ENCODE measurements around the gene SLC18B1.

SLC18B1 gene

DNA sequence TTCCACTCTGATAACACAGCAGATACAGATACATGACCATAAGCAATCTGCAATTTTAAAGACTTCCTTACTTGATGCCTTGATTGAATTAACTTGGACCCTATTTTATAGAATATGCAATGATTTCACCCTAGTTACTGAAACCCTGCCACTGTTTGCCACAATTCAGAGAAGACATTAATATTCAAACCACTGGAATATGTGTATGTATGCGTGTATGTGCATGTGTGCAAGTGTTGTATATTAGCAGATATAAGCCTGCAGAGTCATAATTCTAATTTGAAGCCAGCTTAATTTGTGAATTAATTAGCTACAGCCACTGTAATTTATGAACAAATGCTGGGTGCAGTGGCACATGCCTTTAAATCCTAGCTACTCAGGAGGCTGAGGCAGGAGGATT lies 50.0 kb downstream of the SLC18B1 start:
- no peak for DNase-seq (ENCODE audit: extremely low read depth in 1 of 2, low read depth in 1 of 2)

GRCh38 chr6:132746048-132746447 lies 52.4 kb downstream of the SLC18B1 start:
- DNase-seq (ENCODE audit: extremely low read depth in 1 of 2, low read depth in 1 of 2): no peak

DNA sequence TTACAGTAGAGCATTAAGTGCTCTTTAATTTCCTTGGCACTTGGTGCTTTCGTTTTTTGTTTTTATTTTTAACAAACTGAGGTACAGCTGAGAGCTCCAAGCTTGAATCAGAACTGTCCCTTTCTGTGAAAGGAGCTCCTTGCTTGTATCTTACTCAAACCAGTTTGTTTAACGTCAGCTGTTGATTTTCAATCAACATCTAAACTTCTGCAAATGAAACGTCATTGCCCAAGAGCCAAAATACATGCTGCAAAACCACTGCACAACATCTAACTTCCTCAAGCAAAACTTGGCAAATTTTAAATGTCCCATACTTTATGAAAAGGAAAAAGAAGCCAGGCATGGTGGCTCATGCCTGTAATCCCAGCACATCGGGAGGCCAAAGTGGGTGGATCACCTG lies 55.9 kb downstream of the SLC18B1 start:
- DNase-seq (ENCODE audit: extremely low read depth in 1 of 2, low read depth in 1 of 2): no peak

DNA sequence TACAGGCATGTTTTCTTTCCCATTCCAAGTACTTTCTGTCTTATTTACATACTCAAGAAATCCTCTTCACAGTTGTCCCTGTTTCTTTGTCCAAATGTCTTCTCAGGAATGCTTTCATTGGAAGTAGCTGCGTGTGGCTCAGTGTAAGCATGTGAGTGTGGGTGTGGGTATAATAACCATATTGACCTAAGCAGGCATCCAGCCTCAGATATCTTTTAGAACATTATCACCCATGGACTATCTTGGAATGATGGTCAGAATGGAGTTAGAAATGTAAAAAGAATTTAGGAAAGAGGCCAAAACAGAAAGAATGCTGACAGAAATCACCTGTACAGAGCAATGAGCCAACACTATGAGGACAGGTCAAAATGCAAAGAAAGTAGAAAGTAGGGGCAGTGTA lies 57.2 kb downstream of the SLC18B1 start:
- no peak for DNase-seq (ENCODE audit: extremely low read depth in 1 of 2, low read depth in 1 of 2)

- DNase-seq (ENCODE audit: extremely low read depth in 1 of 2, low read depth in 1 of 2): no peak
Observed at GRCh38 chr6:132736239-132736638, 62.2 kb downstream of the SLC18B1 start.

- DNase-seq (ENCODE audit: extremely low read depth in 1 of 2, low read depth in 1 of 2): no peak
Observed at GRCh38 chr6:132734694-132735236, 63.7 kb downstream of the SLC18B1 start.

DNA sequence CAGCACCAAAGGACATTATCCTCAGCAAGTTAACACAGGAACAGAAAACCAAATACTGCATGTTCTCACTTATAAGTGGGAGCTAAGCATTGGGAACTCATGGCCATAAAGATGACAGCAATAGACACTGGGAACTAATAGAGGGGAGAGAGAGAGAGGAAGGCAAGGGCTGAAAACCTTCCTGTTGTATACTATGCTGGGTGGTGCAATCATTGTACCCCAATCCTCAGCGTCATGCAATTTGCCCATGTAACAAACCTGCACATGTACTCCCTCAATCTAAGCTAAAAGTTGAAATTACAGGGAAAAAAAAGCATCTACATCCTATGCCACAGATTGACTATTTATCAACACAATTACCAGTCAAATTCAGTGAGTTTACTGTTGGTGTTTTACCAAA lies 64.6 kb downstream of the SLC18B1 start:
- DNase-seq (ENCODE audit: extremely low read depth in 1 of 2, low read depth in 1 of 2): no peak

- no peak for DNase-seq (ENCODE audit: extremely low read depth in 1 of 2, low read depth in 1 of 2)
Observed at GRCh38 chr6:132733283-132733682, 65.2 kb downstream of the SLC18B1 start.

- DNase-seq (ENCODE audit: extremely low read depth in 1 of 2, low read depth in 1 of 2): no peak
Observed at GRCh38 chr6:132731086-132731485, 67.4 kb downstream of the SLC18B1 start.

DNA sequence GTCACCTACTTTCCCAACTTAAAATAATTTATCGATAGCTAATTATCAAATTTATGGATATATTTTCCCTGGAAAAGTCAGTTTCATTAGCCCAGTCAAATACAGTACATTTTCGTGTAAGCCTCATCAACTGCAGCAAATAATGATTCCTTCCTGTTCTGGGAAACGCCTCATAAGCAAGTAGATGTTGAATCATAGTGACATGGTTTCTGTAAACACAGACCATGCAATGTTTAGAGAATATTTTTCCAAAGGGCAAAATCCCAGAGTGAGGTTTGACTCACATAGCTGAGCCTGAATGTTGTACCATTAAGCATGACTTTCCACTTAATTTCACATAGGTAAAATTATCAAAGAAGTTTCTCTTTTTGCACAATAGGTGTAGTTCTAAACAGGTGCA lies 67.9 kb downstream of the SLC18B1 start:
- DNase-seq (ENCODE audit: extremely low read depth in 1 of 2, low read depth in 1 of 2): no peak

- no peak for DNase-seq (ENCODE audit: extremely low read depth in 1 of 2, low read depth in 1 of 2)
Observed at GRCh38 chr6:132728616-132729015, 69.8 kb downstream of the SLC18B1 start.

- no peak for DNase-seq (ENCODE audit: extremely low read depth in 1 of 2, low read depth in 1 of 2)
Observed at GRCh38 chr6:132726608-132726975, 71.8 kb downstream of the SLC18B1 start.

- no peak for DNase-seq (ENCODE audit: extremely low read depth in 1 of 2, low read depth in 1 of 2)
Observed at GRCh38 chr6:132725947-132726607, 72.4 kb downstream of the SLC18B1 start.

DNA sequence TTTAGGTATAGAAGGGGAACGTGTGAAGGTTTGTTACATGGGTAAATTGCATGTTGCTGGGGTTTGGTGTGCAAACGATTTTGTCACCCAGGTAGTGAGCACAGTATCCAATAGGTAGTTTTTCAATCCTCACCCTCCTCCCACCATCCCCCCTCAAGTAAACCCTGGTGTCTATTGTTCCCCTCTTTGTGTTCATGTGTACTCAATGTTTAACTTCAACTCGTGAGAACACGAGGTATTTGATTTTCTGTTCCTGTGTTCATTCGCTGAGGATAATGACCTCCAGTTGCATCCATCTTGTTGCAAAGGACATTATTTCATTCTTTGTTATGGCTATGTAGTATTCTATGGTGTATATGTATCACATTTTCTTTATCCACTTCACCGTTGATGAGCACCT lies 73.0 kb downstream of the SLC18B1 start:
- DNase-seq (ENCODE audit: extremely low read depth in 1 of 2, low read depth in 1 of 2): no peak

DNA sequence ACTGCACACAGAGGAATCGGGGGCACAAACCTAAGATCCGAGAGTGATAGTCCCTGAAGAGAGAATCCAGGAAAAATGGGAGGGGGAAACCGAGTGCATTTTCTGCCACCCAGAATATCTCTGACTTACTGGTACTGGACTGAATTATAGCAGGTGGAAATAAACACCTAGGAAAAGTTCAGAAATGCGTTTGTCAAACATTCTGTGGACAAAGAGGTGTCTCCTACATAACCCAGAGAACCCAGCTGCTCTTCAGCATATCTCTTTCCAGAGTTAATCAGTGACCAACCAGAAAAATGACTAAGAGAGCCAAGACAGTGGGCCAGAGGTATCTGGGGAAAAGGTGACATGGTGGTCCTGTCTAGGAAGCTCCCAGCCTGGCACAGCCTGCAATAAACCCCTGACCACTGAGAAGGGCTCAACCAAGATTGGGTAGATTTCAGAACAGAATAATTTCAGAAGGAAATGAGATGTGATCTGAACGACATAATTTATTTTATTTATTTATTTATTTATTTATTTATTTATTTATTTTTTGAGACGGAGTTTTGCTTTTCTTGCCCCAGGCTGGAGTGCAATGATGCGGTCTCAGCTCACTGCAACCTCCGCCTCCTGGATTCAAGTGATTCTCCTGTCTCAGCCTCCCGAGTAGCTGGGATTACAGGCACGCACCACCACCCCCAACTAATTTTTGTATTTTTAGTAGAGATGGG lies 78.5 kb downstream of the SLC18B1 start:
- DNase-seq (ENCODE audit: extremely low read depth in 1 of 2, low read depth in 1 of 2): no peak

All from activated CD8-positive, alpha-beta memory T cell treated with anti-CD3 and anti-CD28 coated beads for 1 hour (primary cell).